ENCODE results near the gene TRIML1.
"Not testable (repeated sequence)": the region's sequence is repeated elsewhere in the genome, so short reads cannot be mapped to it uniquely, and the experiment has no call there.

Gene TRIML1

GRCh38 chr4:188147176-188147575, 7.9 kb downstream of the TRIML1 start:
- in situ Hi-C loops (cut with MboI; ENCODE audit: low pct_unique_long_range_greater_than_20kb, low sequenced_read_pairs, unreplicated experiment) = no loop called here
- no peak for DNase-seq (ENCODE audit: low spot score)
- TF ChIP-seq, protein P1, sequence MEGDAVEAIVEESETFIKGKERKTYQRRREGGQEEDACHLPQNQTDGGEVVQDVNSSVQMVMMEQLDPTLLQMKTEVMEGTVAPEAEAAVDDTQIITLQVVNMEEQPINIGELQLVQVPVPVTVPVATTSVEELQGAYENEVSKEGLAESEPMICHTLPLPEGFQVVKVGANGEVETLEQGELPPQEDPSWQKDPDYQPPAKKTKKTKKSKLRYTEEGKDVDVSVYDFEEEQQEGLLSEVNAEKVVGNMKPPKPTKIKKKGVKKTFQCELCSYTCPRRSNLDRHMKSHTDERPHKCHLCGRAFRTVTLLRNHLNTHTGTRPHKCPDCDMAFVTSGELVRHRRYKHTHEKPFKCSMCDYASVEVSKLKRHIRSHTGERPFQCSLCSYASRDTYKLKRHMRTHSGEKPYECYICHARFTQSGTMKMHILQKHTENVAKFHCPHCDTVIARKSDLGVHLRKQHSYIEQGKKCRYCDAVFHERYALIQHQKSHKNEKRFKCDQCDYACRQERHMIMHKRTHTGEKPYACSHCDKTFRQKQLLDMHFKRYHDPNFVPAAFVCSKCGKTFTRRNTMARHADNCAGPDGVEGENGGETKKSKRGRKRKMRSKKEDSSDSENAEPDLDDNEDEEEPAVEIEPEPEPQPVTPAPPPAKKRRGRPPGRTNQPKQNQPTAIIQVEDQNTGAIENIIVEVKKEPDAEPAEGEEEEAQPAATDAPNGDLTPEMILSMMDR (IDR thresholded peaks at IDR 0.05; ENCODE audit: extremely low read depth, insufficient read depth, missing control alignments) = no peak

DNA sequence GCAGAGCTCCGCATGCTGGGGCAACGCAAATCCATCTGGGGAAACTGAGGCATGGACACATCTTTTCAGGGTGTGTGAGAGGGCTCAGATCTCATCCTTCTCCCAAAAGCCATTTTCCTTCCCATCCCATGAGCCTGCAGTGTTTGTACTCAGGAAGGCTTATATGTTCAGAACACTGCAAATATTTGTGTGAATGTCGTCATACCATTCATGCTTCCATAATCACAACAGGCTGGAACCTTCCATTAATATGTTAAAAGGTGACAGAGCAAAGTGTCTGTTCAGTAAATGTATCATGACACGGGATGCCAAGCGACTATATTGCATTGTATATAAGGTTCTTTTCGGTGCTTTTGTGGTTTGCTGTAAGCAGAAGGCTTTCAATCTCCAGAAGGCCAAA, 8.5 kb downstream of the TRIML1 start:
- in situ Hi-C loops (cut with MboI; ENCODE audit: low pct_unique_long_range_greater_than_20kb, low sequenced_read_pairs, unreplicated experiment) = no loop called here
- TF ChIP-seq, protein P1 (IDR thresholded peaks at IDR 0.05; ENCODE audit: extremely low read depth, insufficient read depth, missing control alignments) = no peak
- DNase-seq (ENCODE audit: low spot score) = no peak

DNA sequence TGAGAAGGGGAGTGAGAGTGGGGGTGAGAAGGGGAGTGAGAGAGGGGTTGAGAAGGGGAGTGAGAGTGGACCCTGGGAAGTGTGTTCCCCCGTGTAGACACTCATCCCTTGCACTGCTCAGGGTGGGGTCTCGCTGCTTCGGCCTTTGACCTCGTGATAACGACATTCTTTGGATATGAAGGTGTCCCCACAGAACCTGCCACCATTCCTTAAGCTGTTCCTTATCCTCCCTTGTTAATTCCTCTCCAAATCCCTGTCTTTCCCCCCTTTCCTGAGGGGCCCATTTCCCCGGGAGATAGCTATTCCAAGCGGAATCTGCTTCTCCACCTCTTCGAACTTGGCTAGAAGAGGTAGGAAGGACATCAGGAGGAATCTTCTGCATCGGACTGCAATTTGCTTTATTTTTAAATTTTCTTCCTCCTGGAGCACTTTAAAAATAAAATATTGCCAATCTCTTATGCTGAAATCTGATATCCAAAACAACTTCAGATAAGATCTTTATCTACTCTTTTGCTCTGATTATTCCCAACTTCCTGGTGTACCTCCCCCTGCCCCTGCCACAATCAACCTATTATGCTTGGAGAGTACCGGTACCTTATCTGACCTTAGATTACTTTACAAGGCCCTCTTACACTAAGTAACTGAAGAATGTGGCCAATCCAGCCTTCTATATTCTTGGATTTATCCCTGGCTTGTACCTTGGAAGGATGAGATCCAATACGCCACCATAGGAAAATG, 15.6 kb downstream of the TRIML1 start:
- in situ Hi-C loops (cut with MboI; ENCODE audit: low pct_unique_long_range_greater_than_20kb, low sequenced_read_pairs, unreplicated experiment) = no loop called here
- DNase-seq (ENCODE audit: low spot score) = no peak
- TF ChIP-seq, protein P1 (IDR thresholded peaks at IDR 0.05; ENCODE audit: extremely low read depth, insufficient read depth, missing control alignments) = no peak

DNA sequence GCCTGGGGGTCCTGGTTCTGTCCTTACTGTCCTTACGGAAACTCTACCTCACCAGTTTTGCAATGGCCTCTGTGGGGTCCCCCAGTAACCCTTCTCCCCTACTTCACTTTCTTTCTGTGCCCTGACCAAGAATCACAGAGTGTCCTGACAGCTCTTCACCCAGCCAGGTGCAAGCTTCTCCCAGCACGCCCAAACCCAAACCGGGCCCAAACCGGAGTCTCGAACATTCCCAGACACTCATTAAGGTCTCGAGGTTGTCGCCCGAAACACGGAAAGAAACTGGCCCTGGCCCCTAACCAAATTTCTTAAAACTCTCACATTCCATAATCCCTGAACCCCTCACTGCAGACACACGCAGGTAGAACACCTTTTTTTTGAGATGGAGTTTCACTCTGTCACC, 19.1 kb downstream of the TRIML1 start:
- in situ Hi-C loops (cut with MboI; ENCODE audit: low pct_unique_long_range_greater_than_20kb, low sequenced_read_pairs, unreplicated experiment) = no loop called here
- TF ChIP-seq, protein P1 (IDR thresholded peaks at IDR 0.05; ENCODE audit: extremely low read depth, insufficient read depth, missing control alignments) = no peak
- no peak for DNase-seq (ENCODE audit: low spot score)

DNA sequence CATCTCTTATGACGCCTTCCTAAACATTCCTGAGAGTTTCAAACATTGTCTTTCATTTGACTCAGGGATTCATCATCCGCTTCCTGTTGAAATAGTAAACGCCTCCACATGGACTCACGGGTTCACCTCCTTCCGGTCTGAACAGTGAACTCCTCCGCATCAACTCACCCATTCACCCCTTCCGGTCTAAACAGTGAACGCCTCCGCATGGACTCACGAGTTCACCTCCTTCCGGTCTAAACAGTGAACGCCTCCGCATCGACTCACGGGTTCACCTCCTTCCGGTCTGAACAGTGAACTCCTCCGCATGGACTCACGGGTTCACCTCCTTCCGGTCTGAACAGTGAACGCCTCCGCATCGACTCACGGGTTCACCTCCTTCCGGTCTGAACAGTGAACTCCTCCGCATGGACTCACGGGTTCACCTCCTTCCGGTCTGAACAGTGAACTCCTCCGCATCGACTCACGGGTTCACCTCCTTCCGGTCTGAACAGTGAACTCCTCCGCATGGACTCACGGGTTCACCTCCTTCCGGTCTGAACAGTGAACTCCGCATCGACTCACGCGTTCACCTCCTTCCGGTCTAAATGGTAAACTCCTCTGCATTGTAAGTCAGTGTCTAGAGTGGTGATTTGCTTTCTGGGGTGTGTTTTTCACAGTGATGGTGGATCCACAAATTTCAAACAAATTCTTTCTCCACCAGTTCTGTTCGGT, 20.4 kb downstream of the TRIML1 start:
- in situ Hi-C loops (cut with MboI; ENCODE audit: low pct_unique_long_range_greater_than_20kb, low sequenced_read_pairs, unreplicated experiment); DNase-seq (ENCODE audit: low spot score): not testable (repeated sequence)

GRCh38 chr4:188160406-188160805, 21.2 kb downstream of the TRIML1 start:
- DNase-seq (ENCODE audit: low spot score) = no peak
- in situ Hi-C loops (cut with MboI; ENCODE audit: low pct_unique_long_range_greater_than_20kb, low sequenced_read_pairs, unreplicated experiment) = no loop called here
- TF ChIP-seq, protein P1 (IDR thresholded peaks at IDR 0.05; ENCODE audit: extremely low read depth, insufficient read depth, missing control alignments) = no peak

- in situ Hi-C loops (cut with MboI; ENCODE audit: low pct_unique_long_range_greater_than_20kb, low sequenced_read_pairs, unreplicated experiment) = no loop called here
- no peak for DNase-seq (ENCODE audit: low spot score)
- TF ChIP-seq, protein P1 (IDR thresholded peaks at IDR 0.05; ENCODE audit: extremely low read depth, insufficient read depth, missing control alignments) = no peak
Observed at GRCh38 chr4:188161167-188161566, 21.9 kb downstream of the TRIML1 start.

Measured in GM13977 (cell line).